ENCODE measurements around the gene CAMTA1.

CAMTA1 gene

GRCh38 chr1:6941786-6942185, 156.5 kb downstream of the CAMTA1 start:
- DNase-seq, result no peak

DNA sequence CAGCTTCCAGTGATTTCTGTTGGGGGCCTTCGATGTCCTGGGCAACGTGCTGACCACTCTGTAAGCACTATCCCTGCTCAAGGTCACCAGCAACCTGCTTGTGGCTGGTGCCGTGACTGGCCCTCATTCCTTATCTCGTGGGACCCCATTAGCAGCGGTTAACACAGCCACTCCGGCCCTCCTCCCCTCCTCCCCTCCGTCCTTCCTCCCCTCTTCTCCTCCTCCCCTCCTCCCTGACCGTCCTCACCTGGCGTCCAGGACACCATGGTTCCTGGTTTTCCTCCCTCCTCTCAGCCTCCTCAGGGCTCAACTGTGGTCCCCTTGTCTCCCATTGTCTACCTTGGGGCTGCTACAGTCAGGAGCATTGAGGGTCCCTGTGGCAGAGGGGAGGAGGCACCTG, 157.7 kb downstream of the CAMTA1 start:
- no peak for DNase-seq

DNA sequence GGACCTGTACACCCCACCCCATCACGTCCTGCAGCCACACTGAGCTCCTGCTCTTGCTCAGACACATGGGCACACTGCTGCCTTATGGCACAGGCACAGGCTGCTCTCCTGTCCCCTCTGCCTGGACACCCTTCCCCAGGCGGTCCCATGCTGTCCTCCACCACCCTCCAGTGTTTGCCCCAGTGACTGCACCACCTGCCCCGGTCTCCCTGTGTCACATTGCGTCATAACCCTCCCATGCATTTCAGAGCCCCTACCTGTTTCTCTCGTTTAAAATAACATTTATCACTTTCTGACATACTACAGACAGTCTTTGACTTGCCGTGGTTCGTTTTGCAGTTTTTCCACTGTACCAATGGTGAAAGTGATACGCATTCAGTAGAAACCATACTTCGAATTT, 159.2 kb downstream of the CAMTA1 start:
- no peak for DNase-seq

- DNase-seq, result no peak
Observed at GRCh38 chr1:6947952-6948351, 162.7 kb downstream of the CAMTA1 start.

GRCh38 chr1:6948416-6948815, 163.2 kb downstream of the CAMTA1 start:
- no peak for DNase-seq

- no peak for DNase-seq
Observed at GRCh38 chr1:6948861-6949260, 163.6 kb downstream of the CAMTA1 start.

DNA sequence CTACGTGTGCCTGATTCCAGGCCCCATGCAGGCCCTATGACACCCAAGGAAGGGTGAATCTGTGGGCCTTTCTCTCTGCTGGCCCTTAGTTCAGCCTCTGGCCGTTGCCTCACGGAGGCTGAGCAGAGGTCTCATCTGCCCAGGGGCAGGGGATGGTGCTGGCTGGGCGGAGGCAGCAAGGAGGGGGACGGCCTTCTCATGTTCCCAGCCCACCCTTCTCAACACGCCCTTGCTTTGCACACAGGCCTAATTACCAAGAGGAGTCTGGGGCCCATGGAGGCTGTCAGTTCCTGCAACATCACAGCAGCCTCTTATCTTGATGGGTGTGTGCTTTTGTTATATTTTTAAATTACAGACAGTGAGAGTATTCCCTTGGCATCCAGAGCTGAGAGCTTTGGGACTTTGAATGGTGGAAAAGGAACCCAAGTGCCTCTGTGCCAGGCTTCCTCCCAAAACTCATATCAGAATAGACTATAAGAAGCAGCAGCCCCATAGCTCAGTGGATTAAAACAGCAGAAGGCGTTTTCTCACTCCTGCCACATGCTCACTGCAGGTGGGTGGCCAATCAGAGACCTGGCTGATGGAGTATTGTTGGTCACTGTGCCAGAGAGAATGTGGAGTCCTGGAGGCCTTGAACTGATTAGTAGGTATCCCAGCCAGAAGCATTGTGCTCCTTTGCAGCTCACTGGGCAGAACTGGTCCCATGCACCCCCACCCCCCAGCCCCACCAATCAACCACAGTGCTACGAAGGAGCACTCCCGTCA, 164.9 kb downstream of the CAMTA1 start:
- DNase-seq, result no peak

GRCh38 chr1:6951536-6951935, 166.3 kb downstream of the CAMTA1 start:
- no peak for DNase-seq

DNA sequence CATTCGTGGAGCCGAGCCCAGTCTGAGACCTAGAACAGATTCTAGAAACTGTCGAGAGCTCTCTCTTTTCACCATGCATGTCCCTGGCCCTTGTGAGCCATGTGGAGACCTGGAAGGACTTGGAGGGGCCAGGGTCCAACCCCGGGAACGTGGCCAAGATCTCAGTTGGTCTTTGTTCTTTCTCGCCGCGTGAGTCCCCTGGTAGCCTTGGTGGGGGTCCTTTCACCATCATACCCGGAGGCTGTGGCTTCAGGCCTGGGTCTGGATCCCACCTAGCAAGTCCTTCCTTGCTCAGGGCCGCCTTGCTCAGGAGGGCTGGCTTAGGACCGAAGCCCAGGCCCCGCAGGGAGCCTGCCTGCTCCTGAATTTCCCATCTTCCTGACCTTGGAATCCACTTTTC, 168.0 kb downstream of the CAMTA1 start:
- DNase-seq, result no peak

DNA sequence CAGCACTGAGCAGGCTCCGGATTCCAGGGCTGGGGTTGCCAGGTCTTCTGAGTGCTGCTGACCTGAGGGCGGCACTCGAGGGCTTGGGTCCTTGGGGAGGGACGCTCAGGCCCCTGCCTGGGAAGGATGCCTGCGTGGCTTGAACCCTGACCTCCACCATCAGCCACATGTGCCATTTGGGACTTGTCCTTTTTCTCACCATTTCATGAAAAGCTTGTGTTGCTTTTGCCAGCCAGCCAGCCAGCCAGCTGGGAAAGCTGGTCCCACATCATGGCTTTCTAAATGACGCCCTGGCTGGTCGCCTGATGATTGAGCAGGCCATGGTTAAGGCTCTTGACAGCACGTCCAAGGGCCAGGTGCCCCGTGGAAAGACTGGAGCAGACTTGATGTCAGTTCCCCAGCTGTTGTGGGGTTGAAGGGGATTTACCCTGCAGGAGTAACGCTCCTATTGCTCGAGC, 168.7 kb downstream of the CAMTA1 start:
- DNase-seq, result no peak

DNA sequence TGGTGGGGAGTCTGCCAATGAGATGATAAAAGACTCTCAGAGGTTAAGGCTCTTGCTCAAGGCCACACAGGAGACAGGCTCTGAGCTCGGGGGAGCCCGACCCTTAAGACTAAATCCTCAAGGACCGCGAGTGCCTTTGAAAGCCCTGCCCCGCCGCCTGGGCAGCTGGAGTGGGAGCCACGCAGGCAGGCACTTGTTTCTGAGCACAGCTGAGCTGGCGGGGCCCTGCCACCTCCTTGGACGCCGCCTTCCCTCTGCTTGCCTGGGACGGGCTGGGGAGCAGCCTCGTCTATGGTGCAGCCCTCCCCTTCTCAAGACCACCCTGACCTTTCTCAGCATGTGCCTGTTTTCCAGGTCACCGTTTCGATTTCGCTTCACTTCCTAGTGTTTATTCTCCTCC, 169.3 kb downstream of the CAMTA1 start:
- DNase-seq, result no peak

DNA sequence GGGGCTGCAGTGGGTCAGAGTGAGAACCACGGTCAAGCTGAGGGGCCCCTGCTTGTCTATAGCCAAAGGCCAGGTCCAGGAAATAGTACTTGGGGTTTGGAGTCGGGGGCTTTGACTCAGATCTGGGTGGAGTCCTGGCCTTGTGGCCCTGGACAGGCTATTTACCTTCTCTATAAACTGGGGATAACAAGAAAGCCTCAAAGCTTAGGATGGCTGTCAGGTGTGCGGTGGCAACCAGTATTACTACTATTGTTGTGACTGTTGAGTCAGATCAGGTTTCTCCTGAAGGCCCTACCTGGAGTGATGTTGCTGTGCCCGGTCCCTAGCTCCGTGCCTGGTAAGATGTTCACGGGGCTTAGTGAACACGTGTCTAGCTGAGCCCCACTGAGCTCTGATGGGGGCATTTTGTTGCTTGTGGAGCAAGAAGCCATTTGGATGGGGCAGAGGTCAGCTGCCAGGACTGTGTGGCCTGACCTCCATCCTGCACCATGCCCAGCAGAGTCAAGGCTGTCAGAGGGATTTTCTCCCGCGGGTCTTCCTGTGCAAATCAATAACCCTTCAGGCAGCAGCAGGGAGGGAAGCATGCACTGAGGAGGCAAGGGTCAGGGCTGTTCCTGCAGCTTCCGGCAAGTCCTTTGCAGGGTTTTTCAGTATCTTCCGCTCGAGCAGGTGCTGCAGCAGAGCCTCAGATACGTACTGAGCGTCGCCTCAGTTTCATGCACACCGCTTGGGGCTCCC, 170.3 kb downstream of the CAMTA1 start:
- no peak for DNase-seq

DNA sequence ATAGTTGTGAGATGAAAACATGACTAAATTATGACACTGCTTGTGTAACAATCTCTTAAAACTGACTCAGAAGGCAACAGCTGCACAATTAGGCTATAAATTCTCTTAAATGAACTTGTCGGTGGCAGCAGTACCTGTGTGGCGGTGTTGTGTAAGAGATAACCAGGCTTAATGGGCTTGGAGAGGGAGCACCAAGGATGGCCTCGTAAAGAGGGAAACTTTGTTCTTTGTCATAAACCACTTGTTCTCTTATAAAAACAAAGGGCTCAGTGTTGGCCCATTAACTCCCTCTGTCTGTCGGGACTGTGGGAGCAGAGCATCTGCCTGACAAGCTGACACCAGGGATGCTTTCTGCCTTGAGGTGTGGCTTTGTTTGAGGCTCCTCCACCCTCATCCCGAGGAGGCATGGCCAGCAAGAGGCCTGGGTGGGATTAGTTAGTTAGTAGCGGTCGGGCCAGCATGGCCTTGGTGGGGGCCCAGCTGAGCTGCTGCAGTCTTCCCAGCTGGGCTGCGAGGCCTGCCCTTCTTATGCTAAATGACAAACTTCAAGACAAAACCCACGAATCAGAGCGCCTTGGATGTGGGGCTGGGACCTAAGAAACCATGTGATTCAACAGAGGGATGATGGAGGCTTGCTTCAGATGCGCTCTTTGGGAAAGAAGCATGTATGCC, 171.4 kb downstream of the CAMTA1 start:
- no peak for DNase-seq

GRCh38 chr1:6957341-6957740, 172.1 kb downstream of the CAMTA1 start:
- DNase-seq, result no peak

DNA sequence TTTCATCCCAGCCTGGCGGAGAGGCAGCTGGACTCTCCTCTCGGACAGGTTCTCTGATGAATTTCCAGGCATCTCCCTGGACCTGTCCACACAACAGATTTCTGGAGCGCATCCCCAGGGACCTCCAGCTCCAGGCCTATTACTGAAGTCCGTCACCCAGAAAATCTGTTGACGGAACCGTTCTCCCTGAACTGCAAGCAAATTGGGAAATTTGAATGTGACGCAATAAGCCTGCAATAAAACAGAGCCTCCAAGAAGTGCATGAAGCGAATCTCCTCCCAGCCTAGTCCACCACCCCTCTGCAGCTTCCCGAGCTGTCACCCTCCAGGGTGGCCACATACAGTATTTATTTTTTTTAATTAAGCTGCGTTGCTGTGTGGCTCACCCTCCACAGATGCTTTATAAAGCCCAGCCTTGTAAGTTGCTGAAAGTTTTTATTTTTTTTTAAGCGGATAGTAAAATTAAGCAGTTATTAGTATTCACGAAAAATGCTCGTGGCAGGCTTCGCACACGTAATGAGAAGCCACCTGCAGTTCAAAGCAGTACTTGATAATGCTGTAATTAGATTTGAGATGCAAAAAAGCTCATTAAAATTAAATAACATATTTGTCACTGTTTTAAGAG, 173.3 kb downstream of the CAMTA1 start:
- DNase-seq, result peak; percentile 55 to 67

DNA sequence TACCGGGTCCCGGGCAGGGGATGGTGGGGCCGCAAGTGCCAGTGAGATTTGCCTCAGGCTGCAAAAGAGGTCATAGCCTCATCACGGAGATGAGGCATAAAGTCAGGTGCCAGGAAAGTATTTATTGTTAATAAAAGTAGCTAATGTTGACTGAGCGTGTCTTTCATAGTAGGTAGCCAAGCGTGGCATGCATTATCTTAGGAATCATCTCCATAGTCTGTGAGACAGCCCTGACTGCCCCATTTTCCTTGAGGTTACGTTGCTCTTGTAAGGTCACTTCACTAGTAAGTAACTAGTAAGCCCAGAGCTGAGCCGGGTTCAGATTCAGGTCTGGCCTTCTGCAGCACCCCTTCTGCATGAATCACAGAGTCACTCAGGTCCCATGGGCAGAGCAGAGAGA, 174.2 kb downstream of the CAMTA1 start:
- no peak for DNase-seq

DNA sequence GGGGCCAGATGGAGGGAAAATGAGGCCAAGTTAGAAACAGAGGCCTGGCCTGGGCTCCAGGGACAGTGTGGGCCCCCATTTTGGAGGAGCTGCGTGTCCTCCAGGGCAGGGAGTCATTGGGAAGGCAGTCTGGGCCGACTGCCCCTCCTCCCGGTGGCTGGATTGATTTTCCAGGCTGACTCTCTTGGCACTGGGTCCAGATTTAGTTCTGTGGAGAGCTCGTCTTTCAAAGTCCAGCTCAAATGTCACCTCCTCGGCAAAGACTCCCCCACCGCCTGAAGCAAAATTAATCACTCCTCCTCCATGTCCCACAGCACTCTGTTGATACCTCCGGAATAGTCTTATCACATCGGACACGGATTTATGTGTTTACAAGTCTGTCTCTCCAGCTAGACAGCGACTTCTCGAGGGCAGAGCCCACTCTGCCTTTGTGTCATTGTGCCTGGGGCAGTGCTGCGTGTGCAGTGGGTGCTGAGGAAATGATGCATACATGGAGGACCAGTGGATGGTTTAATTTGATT, 175.1 kb downstream of the CAMTA1 start:
- DNase-seq, result no peak

GRCh38 chr1:6960860-6961259, 175.6 kb downstream of the CAMTA1 start:
- no peak for DNase-seq

DNA sequence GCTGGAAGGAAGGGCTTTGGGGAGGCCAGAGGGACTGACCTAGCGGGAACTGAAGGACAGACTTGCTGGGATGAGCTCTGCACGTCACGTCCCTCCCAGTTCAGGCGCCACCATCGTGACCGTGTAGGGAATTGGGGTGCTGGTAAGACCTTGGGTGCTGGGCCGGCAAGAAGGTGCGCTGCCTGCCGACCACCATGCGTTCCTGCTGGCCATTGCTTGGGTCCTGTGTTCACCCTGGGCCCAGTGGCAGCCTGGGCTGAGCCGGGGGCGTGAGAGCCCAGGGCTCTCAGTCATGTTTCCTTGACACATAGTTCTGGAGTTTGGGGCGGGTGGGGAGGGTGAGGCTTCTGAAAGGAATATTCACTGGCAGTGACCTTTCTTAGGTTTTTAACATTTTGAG, 176.0 kb downstream of the CAMTA1 start:
- no peak for DNase-seq

DNA sequence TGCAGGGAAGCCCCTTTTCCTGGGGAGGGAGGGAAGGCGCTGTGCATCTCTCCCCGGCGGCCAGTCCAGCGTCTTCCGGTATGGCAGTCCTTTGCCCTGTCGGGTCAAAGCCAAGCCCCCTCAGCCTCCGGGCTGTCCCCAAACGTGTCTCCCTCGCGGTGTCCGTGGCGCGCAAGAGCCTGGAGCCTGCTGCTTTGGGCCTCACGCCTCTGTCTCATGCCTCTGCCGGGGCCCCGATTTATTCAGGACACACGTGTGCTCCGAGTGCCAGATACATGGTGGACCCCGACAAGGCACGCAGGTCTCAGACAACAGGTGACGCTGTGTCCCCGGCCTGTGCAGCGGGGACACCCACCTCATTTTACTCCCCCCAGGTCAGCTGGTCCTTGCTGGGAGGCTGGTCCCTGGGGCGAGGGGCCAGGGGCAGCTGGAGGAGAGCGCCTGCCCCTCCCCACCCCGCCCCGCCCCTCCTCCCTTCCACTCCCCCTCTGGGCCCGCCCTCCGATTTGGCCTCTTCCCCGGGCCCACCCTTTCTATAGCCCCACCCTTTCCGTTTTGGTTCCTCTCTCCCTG, 176.7 kb downstream of the CAMTA1 start:
- DNase-seq, result no peak

DNA sequence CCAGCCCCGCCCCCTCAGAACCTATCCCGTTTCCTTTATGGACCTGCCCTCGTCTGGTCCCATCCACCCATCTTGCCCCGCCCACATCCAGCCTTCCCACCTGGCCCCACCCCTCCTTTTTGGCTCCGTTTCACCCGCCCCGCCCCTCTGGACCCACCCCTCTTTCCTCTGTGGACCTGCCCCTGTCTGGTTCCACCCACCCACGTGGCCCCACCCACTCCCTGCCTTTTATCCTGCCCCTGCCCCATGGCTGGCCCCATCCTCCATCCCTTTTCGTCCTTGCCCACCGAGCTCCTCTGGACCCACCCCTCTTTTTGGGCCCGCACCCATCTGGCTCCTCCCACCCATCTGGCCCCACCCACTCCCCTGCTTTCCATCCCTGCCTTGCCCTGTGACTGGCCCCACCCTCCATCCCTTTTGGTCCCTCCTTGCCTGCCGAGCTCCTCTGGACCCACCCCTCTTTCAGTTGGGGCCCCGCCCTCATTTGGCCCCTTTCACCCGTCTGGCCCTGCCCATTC, 177.3 kb downstream of the CAMTA1 start:
- peak; percentile 6 to 8 for DNase-seq
